WTC11 (cell line): ENCODE data around the gene HPS1. TPM values are rescaled to one million over a fixed set of nuclear protein-coding genes. Genes with fewer than 3 reads are reported as not detected.

Experiments
- ATAC-seq: fragments of 200-7000 bp; cut with Tn5 transposase; 2 replicates; pipeline ENCODE4 v1.10.0; 2021; ENCODE audit warnings: mild to moderate bottlenecking, moderate library complexity
- CTCF ChIA-PET: fragments of 300-600 bp; sonication (Branson Sonifier 250); formaldehyde crosslinking; loops from one replicate; lab custom pipeline; 2021; ENCODE audit warnings: antibody characterized with exemption; lab: Charles Lee
- POLR2A ChIA-PET: fragments of 350-600 bp; sonication (Branson Sonifier 250); formaldehyde crosslinking; loops from one replicate; lab custom pipeline; 2021; ENCODE audit warnings: antibody characterized with exemption; lab: Charles Lee
- DNase-seq: peaks from one replicate; pipeline ENCODE4 v3.0.0; 2021; ENCODE audit warnings: low spot score
- H3K27ac Mint-ChIP-seq: 2 replicates; pipeline ENCODE4 v1.8.0; 2021; ENCODE audit warnings: mixed read lengths
- H3K27me3 Mint-ChIP-seq: 2 replicates; pipeline ENCODE4 v1.8.0; 2021; ENCODE audit warnings: low read depth, mild to moderate bottlenecking, moderate library complexity, mixed read lengths
- H3K36me3 Mint-ChIP-seq: 2 replicates; pipeline ENCODE4 v1.8.0; 2021; ENCODE audit warnings: mixed read lengths
- H3K4me1 Mint-ChIP-seq: 2 replicates; pipeline ENCODE4 v1.8.0; 2022; ENCODE audit warnings: mixed read lengths
- H3K4me3 Mint-ChIP-seq: 2 replicates; pipeline ENCODE4 v1.8.0; 2021; ENCODE audit warnings: mild to moderate bottlenecking, moderate library complexity, mixed read lengths
- H3K9me3 Mint-ChIP-seq: 2 replicates; pipeline ENCODE4 v1.8.0; 2021; ENCODE audit warnings: mixed read lengths
- EMX1 ChIP-seq: fragments of 250-450 bp; sonication (Bioruptor Pico); IDR thresholded peaks from 2 replicates; pipeline ENCODE4 v1.8.0; 2021; ENCODE audit warnings: mild to moderate bottlenecking
- ESRRA ChIP-seq: sonication (generic); formaldehyde crosslinking; IDR thresholded peaks from 2 replicates; pipeline ENCODE4 v1.8.1; 2022; ENCODE audit warnings: mild to moderate bottlenecking, missing genetic modification reagents, borderline replicate concordance
- FOXJ3 ChIP-seq: sonication (generic); formaldehyde crosslinking; IDR thresholded peaks from 2 replicates; pipeline ENCODE4 v1.9.0; 2021; ENCODE audit warnings: missing genetic modification reagents, mild to moderate bottlenecking, borderline replicate concordance
- FOXK1 ChIP-seq: sonication (generic); formaldehyde crosslinking; IDR thresholded peaks from 2 replicates; pipeline ENCODE4 v1.8.0; 2022; ENCODE audit warnings: mild to moderate bottlenecking, moderate library complexity, missing genetic modification reagents
- JAZF1 ChIP-seq: fragments of 250-450 bp; sonication (Bioruptor Pico); IDR thresholded peaks from 2 replicates; pipeline ENCODE4 v1.9.0; 2021; ENCODE audit warnings: moderate library complexity, mild to moderate bottlenecking, inconsistent platforms
- JUN ChIP-seq: sonication (generic); formaldehyde crosslinking; IDR thresholded peaks from 2 replicates; pipeline ENCODE4 v1.8.0; 2023; ENCODE audit warnings: mild to moderate bottlenecking, missing genetic modification reagents
- MYBL2 ChIP-seq: sonication (generic); formaldehyde crosslinking; IDR thresholded peaks from 2 replicates; pipeline ENCODE4 v1.8.1; 2023; ENCODE audit warnings: mild to moderate bottlenecking, moderate library complexity, missing genetic modification reagents
- NR1H2 ChIP-seq: sonication (generic); formaldehyde crosslinking; IDR thresholded peaks from 2 replicates; pipeline ENCODE4 v1.9.0; 2021; ENCODE audit warnings: mild to moderate bottlenecking, moderate library complexity, missing genetic modification reagents
- NR2C2 ChIP-seq: sonication (generic); formaldehyde crosslinking; IDR thresholded peaks from 2 replicates; pipeline ENCODE4 v1.8.0; 2022; ENCODE audit warnings: mild to moderate bottlenecking, missing genetic modification reagents
- SOX15 ChIP-seq: fragments of 250-450 bp; sonication (Bioruptor Pico); IDR thresholded peaks from 2 replicates; pipeline ENCODE4 v1.9.0; 2021; ENCODE audit warnings: mild to moderate bottlenecking
- TCF7 ChIP-seq: sonication (generic); formaldehyde crosslinking; IDR thresholded peaks from 2 replicates; pipeline ENCODE4 v1.8.0; 2022; ENCODE audit warnings: mild to moderate bottlenecking, low read depth, missing genetic modification reagents, moderate library complexity
- ZNF121 ChIP-seq: sonication (generic); formaldehyde crosslinking; IDR thresholded peaks from 2 replicates; pipeline ENCODE4 v1.8.0; 2023; ENCODE audit warnings: missing genetic modification reagents
- total RNA-seq: library from RNA; stranded (reverse); gene quantifications from 3 replicates; pipeline ENCODE4 v1.2.3, GENCODE V29; 2021
- TF ChIP-seq, protein P1 (sequence below): sonication (generic); formaldehyde crosslinking; IDR thresholded peaks from 2 replicates; pipeline ENCODE4 v1.8.1; 2023; ENCODE audit warnings: mild to moderate bottlenecking, missing genetic modification reagents, borderline replicate concordance
- TF ChIP-seq, protein P2 (sequence below): sonication (generic); formaldehyde crosslinking; IDR thresholded peaks from 2 replicates; pipeline ENCODE4 v1.8.0; 2022; ENCODE audit warnings: mild to moderate bottlenecking, missing genetic modification reagents
- TF ChIP-seq, protein P3 (sequence below): sonication (generic); formaldehyde crosslinking; IDR thresholded peaks from 2 replicates; pipeline ENCODE4 v1.8.0; 2023; ENCODE audit warnings: missing genetic modification reagents, mild to moderate bottlenecking, borderline replicate concordance
- TF ChIP-seq, protein P4 (sequence below): fragments of 250-450 bp; sonication (Bioruptor Pico); IDR thresholded peaks from 2 replicates; pipeline ENCODE4 v1.8.0; 2021; ENCODE audit warnings: mild to moderate bottlenecking
- TF ChIP-seq, protein P5 (sequence below): sonication (generic); formaldehyde crosslinking; IDR thresholded peaks from 2 replicates; pipeline ENCODE4 v1.8.1; 2022; ENCODE audit warnings: mild to moderate bottlenecking, moderate library complexity, missing genetic modification reagents
- TF ChIP-seq, protein P6 (sequence below): fragments of 250-450 bp; sonication (Bioruptor Pico); IDR thresholded peaks from 2 replicates; pipeline ENCODE4 v1.9.0; 2021; ENCODE audit warnings: mild to moderate bottlenecking, borderline replicate concordance
- TF ChIP-seq, protein P7 (sequence below): sonication (generic); formaldehyde crosslinking; IDR thresholded peaks from 2 replicates; pipeline ENCODE4 v1.8.1; 2023; ENCODE audit warnings: mild to moderate bottlenecking, moderate library complexity, missing genetic modification reagents

HPS1 gene
- total RNA-seq, 1 experiment from 2014 or later = 49.3 TPM

DNA sequence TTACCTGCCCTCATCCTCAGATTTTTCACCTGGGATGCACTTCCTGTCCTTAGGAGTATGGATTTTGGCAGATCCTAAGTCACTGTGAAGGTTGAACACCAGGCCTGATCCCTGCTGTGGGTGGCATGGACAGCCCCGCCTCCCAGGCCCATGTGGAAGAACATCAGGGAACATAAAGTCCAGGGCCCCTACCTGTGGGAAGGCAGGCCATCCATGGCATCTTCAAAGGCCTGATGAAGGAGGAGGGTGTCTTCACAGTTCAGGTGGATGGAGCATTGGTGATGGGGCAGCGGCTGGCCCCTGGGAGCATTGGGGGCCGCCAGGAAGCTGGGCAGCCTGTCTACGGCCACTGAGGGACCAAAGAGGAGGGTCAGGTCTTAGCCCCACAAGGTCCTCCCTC lies 56.3 kb downstream of the HPS1 start (continued):
- TF ChIP-seq, protein P1, sequence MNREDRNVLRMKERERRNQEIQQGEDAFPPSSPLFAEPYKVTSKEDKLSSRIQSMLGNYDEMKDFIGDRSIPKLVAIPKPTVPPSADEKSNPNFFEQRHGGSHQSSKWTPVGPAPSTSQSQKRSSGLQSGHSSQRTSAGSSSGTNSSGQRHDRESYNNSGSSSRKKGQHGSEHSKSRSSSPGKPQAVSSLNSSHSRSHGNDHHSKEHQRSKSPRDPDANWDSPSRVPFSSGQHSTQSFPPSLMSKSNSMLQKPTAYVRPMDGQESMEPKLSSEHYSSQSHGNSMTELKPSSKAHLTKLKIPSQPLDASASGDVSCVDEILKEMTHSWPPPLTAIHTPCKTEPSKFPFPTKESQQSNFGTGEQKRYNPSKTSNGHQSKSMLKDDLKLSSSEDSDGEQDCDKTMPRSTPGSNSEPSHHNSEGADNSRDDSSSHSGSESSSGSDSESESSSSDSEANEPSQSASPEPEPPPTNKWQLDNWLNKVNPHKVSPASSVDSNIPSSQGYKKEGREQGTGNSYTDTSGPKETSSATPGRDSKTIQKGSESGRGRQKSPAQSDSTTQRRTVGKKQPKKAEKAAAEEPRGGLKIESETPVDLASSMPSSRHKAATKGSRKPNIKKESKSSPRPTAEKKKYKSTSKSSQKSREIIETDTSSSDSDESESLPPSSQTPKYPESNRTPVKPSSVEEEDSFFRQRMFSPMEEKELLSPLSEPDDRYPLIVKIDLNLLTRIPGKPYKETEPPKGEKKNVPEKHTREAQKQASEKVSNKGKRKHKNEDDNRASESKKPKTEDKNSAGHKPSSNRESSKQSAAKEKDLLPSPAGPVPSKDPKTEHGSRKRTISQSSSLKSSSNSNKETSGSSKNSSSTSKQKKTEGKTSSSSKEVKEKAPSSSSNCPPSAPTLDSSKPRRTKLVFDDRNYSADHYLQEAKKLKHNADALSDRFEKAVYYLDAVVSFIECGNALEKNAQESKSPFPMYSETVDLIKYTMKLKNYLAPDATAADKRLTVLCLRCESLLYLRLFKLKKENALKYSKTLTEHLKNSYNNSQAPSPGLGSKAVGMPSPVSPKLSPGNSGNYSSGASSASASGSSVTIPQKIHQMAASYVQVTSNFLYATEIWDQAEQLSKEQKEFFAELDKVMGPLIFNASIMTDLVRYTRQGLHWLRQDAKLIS (CRISPR knock-in tag) = no peak

DNA sequence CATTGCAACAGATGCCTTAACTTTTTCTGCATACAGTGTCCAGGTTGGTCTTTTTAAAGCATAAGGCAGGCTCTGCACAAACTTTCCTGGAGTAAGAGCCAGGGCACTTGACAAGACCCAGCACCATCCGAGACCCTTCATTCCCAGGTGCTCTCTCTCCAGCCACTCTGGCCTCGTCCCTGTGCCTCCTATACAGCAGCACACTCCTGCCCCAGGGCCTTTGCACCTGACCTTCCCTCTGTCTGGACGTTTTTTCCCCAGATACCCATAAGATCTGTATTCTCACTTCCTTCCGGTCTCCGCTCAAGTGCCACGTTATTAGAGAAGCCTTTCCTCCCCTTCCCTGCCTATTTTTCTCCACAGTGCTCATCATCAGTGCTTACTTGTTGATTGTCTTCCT lies 57.3 kb downstream of the HPS1 start:
- CTCF ChIA-PET = interaction anchor here (1.0 to 2.0 kb wide), 3 partner anchors 18 to 79 kb away, joined by 3 to 6 read pairs (median 4); partner anchors contain the start of gene PYROXD2
- POLR2A ChIA-PET = no interaction called here
- Mint-ChIP-seq H3K36me3 (peaks cover 5% of the 10 kb centered on the region; the same call in 1 of the 2 replicates), H3K27me3 (no peaks in the 10 kb centered on the region), H3K27ac (no peak overlapping the region), H3K9me3 (no peaks in the 10 kb centered on the region), H3K4me1 (peaks cover 3% of the 10 kb centered on the region; the same call in 1 of the 2 replicates), H3K4me3 (no peak overlapping the region)
- DNase-seq (no peak), ATAC-seq (no peak)
- no peak for TF ChIP-seq EMX1 (CRISPR knock-in tag)
- no peak for TF ChIP-seq JAZF1 (CRISPR knock-in tag)
- no peak for TF ChIP-seq SOX15 (CRISPR knock-in tag)
- TF ChIP-seq, protein P2, sequence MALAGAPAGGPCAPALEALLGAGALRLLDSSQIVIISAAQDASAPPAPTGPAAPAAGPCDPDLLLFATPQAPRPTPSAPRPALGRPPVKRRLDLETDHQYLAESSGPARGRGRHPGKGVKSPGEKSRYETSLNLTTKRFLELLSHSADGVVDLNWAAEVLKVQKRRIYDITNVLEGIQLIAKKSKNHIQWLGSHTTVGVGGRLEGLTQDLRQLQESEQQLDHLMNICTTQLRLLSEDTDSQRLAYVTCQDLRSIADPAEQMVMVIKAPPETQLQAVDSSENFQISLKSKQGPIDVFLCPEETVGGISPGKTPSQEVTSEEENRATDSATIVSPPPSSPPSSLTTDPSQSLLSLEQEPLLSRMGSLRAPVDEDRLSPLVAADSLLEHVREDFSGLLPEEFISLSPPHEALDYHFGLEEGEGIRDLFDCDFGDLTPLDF (CRISPR knock-in tag) = no peak
- TF ChIP-seq ESRRA (CRISPR knock-in tag) = no peak
- TF ChIP-seq JUN (CRISPR knock-in tag) = no peak
- TF ChIP-seq, protein P3, sequence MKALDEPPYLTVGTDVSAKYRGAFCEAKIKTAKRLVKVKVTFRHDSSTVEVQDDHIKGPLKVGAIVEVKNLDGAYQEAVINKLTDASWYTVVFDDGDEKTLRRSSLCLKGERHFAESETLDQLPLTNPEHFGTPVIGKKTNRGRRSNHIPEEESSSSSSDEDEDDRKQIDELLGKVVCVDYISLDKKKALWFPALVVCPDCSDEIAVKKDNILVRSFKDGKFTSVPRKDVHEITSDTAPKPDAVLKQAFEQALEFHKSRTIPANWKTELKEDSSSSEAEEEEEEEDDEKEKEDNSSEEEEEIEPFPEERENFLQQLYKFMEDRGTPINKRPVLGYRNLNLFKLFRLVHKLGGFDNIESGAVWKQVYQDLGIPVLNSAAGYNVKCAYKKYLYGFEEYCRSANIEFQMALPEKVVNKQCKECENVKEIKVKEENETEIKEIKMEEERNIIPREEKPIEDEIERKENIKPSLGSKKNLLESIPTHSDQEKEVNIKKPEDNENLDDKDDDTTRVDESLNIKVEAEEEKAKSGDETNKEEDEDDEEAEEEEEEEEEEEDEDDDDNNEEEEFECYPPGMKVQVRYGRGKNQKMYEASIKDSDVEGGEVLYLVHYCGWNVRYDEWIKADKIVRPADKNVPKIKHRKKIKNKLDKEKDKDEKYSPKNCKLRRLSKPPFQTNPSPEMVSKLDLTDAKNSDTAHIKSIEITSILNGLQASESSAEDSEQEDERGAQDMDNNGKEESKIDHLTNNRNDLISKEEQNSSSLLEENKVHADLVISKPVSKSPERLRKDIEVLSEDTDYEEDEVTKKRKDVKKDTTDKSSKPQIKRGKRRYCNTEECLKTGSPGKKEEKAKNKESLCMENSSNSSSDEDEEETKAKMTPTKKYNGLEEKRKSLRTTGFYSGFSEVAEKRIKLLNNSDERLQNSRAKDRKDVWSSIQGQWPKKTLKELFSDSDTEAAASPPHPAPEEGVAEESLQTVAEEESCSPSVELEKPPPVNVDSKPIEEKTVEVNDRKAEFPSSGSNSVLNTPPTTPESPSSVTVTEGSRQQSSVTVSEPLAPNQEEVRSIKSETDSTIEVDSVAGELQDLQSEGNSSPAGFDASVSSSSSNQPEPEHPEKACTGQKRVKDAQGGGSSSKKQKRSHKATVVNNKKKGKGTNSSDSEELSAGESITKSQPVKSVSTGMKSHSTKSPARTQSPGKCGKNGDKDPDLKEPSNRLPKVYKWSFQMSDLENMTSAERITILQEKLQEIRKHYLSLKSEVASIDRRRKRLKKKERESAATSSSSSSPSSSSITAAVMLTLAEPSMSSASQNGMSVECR (CRISPR knock-in tag) = no peak
- TF ChIP-seq, protein P4, sequence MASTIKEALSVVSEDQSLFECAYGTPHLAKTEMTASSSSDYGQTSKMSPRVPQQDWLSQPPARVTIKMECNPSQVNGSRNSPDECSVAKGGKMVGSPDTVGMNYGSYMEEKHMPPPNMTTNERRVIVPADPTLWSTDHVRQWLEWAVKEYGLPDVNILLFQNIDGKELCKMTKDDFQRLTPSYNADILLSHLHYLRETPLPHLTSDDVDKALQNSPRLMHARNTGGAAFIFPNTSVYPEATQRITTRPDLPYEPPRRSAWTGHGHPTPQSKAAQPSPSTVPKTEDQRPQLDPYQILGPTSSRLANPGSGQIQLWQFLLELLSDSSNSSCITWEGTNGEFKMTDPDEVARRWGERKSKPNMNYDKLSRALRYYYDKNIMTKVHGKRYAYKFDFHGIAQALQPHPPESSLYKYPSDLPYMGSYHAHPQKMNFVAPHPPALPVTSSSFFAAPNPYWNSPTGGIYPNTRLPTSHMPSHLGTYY (CRISPR knock-in tag) = no peak
- TF ChIP-seq NR2C2 (CRISPR knock-in tag) = no peak
- TF ChIP-seq TCF7 (CRISPR knock-in tag) = no peak
- TF ChIP-seq FOXK1 (CRISPR knock-in tag) = no peak
- TF ChIP-seq ZNF121 (CRISPR knock-in tag) = no peak
- TF ChIP-seq NR1H2 (CRISPR knock-in tag) = no peak
- TF ChIP-seq, protein P5, sequence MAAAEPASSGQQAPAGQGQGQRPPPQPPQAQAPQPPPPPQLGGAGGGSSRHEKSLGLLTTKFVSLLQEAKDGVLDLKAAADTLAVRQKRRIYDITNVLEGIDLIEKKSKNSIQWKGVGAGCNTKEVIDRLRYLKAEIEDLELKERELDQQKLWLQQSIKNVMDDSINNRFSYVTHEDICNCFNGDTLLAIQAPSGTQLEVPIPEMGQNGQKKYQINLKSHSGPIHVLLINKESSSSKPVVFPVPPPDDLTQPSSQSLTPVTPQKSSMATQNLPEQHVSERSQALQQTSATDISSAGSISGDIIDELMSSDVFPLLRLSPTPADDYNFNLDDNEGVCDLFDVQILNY (CRISPR knock-in tag) = no peak
- TF ChIP-seq, protein P6, sequence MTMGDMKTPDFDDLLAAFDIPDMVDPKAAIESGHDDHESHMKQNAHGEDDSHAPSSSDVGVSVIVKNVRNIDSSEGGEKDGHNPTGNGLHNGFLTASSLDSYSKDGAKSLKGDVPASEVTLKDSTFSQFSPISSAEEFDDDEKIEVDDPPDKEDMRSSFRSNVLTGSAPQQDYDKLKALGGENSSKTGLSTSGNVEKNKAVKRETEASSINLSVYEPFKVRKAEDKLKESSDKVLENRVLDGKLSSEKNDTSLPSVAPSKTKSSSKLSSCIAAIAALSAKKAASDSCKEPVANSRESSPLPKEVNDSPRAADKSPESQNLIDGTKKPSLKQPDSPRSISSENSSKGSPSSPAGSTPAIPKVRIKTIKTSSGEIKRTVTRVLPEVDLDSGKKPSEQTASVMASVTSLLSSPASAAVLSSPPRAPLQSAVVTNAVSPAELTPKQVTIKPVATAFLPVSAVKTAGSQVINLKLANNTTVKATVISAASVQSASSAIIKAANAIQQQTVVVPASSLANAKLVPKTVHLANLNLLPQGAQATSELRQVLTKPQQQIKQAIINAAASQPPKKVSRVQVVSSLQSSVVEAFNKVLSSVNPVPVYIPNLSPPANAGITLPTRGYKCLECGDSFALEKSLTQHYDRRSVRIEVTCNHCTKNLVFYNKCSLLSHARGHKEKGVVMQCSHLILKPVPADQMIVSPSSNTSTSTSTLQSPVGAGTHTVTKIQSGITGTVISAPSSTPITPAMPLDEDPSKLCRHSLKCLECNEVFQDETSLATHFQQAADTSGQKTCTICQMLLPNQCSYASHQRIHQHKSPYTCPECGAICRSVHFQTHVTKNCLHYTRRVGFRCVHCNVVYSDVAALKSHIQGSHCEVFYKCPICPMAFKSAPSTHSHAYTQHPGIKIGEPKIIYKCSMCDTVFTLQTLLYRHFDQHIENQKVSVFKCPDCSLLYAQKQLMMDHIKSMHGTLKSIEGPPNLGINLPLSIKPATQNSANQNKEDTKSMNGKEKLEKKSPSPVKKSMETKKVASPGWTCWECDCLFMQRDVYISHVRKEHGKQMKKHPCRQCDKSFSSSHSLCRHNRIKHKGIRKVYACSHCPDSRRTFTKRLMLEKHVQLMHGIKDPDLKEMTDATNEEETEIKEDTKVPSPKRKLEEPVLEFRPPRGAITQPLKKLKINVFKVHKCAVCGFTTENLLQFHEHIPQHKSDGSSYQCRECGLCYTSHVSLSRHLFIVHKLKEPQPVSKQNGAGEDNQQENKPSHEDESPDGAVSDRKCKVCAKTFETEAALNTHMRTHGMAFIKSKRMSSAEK (CRISPR knock-in tag) = no peak
- TF ChIP-seq FOXJ3 (CRISPR knock-in tag) = no peak
- TF ChIP-seq MYBL2 (CRISPR knock-in tag) = no peak
- TF ChIP-seq, protein P7, sequence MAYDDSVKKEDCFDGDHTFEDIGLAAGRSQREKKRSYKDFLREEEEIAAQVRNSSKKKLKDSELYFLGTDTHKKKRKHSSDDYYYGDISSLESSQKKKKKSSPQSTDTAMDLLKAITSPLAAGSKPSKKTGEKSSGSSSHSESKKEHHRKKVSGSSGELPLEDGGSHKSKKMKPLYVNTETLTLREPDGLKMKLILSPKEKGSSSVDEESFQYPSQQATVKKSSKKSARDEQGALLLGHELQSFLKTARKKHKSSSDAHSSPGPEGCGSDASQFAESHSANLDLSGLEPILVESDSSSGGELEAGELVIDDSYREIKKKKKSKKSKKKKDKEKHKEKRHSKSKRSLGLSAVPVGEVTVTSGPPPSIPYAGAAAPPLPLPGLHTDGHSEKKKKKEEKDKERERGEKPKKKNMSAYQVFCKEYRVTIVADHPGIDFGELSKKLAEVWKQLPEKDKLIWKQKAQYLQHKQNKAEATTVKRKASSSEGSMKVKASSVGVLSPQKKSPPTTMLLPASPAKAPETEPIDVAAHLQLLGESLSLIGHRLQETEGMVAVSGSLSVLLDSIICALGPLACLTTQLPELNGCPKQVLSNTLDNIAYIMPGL (CRISPR knock-in tag) = no peak
